Choroid plexus epithelial cell (primary cell): ENCODE measurements around the gene KCNQ2.

Source experiments
- DNase-seq: peaks from one replicate; pipeline ENCODE4 v3.0.0-alpha.2; 2010; ENCODE audit warnings: low read depth
- H3K4me3 ChIP-seq: 2 replicates; pipeline ENCODE4 v1.5.1; 2011; ENCODE audit warnings: low read depth, mild to moderate bottlenecking, control low read depth, low read length, moderate library complexity
- CTCF ChIP-seq: conservative IDR thresholded peaks from 2 replicates; pipeline ENCODE4 v1.5.1; 2011; ENCODE audit warnings: low read depth, mild to moderate bottlenecking, control low read depth, inconsistent platforms, low read length, moderate library complexity

KCNQ2 gene

GRCh38 chr20:63352811-63353221 lies 119.6 kb downstream of the KCNQ2 start:
- no peak overlapping the region for H3K4me3 ChIP-seq
- TF ChIP-seq CTCF = no peak
- no peak for DNase-seq

- DNase-seq = no peak
- no peak for TF ChIP-seq CTCF
- H3K4me3 ChIP-seq = no peak overlapping the region
Observed at GRCh38 chr20:63351811-63352591, 120.5 kb downstream of the KCNQ2 start.

GRCh38 chr20:63351326-63351700 lies 121.1 kb downstream of the KCNQ2 start:
- TF ChIP-seq CTCF = no peak
- no peak overlapping the region for H3K4me3 ChIP-seq
- no peak for DNase-seq

- no peak for DNase-seq
- H3K4me3 ChIP-seq = no peak overlapping the region
- no peak for TF ChIP-seq CTCF
Observed at GRCh38 chr20:63350597-63351325, 121.7 kb downstream of the KCNQ2 start.
